Breast epithelium (tissue), 3 donors: ENCODE measurements around the gene LBP.

ENCODE experiments used
- POLR2A ChIP-seq: fragments of 450-650 bp; IDR thresholded peaks from one replicate; pipeline ENCODE4 v1.6.1; 2016; ENCODE audit warnings: antibody characterized with exemption, mild to moderate bottlenecking, moderate library complexity
- POLR2AphosphoS5 ChIP-seq, 3 donors: sonication (generic); formaldehyde crosslinking; IDR thresholded peaks; one replicate each; pipeline ENCODE4 v1.6.1; 2017; ENCODE audit warnings: antibody characterized with exemption in 3 of 3
- TF ChIP-seq, protein P1 (sequence below), 3 donors: fragments of 450-650 bp; IDR thresholded peaks; one replicate each; pipeline ENCODE4 v1.5.1; 2016 to 2017; ENCODE audit warnings: antibody characterized with exemption in 3 of 3, mild to moderate bottlenecking in 3 of 3, moderate library complexity in 3 of 3

DNA sequence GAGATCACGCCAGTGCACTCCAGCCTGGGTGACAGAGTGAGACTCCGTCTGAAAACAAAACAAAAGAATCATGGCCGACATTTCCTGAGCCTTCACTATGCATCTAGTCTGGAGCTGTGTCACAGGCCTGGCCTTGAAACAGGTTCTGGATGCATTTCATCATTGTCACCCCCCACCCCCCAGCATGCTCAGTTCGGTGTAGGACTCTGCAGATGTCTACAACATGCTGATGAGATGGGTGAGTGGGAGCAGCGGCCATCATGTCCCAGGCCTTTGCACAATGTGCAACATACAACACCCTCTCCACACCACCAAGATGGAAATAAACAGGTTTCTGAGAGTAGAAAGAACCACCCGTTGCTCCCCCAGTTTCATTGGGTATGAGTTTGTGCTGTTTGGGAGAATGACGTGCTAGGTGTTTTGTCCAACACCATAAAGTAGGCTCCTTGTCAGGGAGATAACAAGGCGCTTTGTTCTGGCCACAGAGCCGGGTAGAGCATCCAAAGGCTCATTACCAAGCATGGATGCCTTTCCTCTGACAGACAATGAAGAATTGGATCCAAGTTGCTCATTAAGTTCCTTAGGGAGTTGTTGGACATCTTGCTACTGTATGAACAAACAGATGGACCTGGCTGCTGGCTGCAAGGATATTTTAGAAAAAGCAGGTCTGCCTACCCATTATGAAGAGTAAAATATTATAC, 66.7 kb downstream of the LBP start:
- TF ChIP-seq, protein P1, sequence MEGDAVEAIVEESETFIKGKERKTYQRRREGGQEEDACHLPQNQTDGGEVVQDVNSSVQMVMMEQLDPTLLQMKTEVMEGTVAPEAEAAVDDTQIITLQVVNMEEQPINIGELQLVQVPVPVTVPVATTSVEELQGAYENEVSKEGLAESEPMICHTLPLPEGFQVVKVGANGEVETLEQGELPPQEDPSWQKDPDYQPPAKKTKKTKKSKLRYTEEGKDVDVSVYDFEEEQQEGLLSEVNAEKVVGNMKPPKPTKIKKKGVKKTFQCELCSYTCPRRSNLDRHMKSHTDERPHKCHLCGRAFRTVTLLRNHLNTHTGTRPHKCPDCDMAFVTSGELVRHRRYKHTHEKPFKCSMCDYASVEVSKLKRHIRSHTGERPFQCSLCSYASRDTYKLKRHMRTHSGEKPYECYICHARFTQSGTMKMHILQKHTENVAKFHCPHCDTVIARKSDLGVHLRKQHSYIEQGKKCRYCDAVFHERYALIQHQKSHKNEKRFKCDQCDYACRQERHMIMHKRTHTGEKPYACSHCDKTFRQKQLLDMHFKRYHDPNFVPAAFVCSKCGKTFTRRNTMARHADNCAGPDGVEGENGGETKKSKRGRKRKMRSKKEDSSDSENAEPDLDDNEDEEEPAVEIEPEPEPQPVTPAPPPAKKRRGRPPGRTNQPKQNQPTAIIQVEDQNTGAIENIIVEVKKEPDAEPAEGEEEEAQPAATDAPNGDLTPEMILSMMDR (IDR thresholded peaks at IDR 0.05): no peak
- TF ChIP-seq POLR2A: no peak
- no peak for TF ChIP-seq POLR2AphosphoS5 (IDR thresholded peaks at IDR 0.05)
